Measurements from ENCODE around the gene OGN.

The OGN gene

DNA sequence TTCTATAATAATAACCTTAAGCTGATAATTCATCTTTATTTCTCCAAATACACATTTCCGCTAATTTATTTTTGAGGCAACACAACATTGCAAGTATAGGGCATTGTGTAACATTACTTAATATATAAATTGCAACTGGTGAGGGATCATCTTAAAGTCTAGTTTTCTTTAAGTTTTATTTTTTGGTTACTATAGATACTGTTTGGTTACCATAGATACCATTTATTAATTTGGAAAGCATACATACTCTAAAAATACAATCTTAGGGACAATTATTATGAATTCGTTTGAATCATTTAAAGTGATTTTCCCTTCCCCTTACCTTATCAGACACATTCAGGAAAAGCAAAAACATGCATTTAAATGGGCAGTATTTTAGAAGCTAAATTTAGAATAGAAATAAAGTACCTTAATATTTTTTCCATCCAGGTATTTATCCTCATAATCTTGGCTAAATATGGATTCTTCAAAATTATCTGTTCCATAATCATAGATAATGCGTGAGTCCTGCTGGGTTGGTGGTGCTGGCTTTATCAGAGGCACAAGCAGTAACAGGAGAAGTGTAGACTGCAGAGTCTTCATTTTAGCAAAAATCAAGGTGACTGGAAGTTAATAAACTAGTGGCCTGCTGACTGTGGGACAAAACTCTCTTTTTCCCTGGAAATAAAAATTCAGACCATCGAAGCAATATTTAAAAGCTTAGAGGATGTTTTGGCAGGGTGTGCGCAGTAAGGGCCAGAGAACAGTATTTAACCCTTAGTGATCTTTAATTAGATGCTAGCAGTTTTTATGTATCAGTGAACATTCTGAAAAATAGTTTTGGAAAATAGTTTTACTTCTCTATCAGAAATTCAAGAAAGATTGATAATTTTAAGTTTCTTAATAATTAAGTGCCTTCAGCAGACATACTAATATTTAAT, 1.3 kb downstream of the OGN start:
- no peak for DNase-seq

DNA sequence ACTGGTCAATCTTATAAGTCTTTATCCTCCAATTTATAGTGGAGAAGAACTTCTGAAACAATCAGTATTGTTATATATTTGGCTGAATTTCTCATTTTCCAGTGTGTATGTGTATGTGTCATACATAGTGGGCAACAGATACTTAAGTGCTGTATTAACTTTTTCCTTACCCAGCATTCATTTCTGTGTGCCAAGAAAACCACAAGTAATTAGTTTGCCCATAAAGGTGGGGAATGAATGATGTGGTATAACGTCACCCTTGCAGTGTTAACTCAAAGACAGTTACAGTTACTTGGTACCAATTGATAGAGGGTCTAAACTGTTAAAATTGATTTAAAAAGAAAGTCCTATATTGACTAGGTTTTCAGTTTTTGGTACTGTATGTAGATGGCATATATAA, 2.0 kb downstream of the OGN start:
- no peak for DNase-seq

DNA sequence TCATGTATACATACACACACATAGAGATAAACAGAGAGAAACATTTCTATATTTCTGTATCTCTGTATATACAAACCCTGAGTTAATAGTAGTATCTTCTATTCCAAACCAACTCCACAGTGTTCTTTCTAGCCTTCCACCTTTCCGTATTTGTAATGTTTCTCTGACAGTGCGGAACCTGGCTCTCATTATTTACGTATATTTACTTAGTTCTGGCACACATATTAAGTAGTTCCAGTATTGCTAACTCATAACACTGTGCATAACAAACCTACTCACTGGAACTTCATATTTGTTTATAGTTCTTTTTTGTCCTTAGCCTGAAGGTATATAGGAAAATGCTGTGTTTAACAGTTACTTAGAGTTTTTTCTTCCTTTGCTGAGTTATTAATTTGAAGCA, 6.5 kb downstream of the OGN start:
- no peak for DNase-seq

DNA sequence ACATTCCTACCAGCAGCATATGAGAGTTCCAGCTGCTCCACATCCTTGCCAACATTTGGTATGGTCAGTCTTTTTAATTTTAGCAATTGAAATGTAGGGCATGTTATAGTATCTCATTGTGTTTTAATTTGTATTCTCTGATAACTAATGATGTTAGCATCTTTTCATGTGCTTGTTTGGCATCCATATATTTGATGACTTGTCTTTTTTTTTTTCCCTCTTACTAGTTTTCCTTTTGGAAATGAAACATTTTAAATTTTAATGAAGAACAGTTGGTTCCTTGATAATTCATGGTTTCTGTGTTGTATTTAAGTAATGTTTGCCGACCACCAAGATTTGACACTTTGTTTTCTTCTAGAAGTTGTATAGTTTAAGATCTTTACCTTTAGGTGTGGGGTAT, 8.8 kb downstream of the OGN start:
- DNase-seq: no peak

DNA sequence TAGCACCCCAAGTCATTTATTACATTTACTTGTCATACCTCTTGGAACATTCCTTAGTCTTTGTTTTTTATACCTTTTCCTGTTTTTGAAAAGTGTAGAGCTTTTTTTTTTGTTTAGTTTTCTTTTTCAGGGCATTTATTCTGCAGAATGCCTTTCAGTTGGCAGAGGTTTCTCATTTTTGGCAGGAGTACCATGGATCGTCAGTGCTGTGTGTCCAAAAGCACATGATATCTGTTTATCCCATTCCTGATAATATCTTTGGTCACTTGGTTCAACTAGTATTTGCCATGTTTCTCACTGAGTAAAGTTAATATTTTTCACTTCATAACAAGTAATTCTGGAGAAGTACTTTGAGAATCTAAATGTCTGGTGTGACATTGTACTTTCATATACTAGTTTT, 10.7 kb downstream of the OGN start:
- DNase-seq: no peak

DNA sequence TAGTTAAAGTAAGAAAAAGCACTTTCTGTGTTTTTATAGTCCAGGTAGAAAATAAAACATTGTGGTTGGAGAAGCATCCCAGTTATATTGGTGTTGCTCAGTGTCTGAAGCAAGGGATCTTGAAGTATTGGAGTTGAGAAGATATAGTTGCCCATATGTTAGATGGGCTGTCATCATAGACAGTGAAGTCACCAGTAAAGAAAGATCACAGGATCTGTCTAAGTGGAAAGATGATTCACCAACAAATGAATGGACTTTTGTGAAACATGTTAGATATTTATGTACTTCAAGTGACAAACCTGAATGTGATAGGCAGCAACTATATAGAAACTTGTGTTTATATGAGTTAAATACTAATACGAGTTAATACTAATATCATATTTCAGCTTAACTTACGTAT, 11.7 kb downstream of the OGN start:
- DNase-seq: no peak

DNA sequence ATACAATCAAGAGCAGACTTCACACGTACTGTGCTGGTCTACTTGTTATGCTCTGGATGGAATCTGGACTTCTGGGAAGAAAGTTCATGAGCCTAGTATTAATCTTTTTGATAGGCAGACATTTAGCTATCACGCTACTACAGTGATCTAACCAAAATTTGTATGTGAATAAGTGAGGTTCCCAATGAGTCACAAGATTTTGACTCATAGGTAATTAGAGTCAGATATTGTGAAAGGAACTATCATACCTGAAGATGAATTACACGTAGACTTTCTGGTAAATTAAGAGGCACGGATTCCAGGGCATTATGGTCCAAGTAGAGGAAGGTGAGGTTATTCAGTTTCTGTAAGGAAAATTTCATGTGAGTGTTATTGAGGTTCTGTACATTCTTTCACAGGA, 18.4 kb downstream of the OGN start:
- DNase-seq: no peak

DNA sequence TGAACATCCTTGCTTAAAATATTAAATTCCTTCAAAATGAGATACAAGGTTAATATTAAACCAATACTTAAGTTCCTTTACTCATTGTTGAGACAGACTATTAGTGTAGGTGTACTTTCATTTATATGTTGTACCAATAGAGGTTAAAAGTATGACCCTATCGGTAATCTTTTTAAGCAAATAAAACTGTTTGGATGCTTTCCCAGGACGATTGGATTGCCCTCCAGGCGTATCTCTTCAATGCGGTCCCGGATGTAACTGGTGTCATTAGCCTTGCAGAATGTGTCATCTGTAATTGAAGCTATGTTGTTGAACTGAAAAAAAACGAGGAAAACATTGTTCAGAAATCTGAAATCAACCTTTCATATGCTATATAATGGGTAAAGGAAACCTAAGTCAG, 18.9 kb downstream of the OGN start:
- no peak for DNase-seq

DNA sequence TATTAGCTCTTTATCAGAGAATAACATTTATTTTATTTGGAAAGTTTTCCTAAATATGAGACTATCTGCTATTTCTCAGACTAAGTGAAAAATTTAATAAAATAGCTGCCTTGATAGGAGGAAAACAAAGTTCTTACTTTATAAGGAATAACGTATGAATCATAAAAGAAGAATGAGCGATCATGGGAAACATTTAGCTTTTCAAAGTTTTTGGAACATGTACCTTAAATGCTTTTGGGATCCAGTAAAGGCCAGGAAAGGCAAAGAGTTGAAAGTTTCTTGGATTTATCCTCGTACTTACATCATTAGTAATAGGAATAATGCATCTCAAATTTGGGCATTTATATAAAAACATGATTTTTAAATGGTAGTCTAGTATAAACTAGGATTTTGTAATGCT, 19.4 kb downstream of the OGN start:
- DNase-seq: no peak

DNA sequence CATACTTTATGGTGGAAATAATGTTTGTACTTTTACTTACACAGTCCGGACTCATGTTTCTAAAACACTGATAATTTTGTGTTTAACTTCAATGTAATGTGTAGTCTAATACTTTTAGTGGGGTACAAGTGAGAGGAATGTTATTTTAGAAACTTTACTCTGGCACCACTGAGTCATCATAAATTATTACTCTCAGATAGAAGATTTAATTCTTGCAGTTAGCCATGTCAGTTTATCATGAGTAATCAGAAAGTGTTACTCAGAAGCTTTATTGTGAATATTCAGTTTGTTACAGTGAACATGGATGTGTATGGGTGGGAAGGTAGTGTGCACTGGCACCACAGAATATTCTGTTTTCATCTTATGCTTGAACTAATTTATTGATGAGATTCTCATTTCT, 20.0 kb downstream of the OGN start:
- no peak for DNase-seq

DNA sequence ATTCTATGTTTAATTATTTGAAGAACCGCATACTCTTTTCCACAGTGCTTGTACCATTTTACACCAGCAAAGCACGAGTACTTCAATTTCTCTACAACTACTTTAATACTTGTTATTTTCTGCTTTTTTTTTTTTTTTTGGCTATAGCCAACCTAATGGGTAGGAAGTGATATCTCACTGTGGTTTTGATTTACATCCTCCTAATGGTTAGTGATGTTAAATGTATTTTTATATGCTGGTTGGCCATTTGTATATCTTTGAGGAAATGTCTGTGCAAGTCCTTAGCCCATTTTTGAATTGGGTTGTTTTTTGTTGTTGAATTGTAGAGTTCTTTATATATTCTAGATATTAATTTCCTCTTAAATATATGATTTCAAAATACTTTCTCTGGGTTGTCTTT, 22.6 kb downstream of the OGN start:
- DNase-seq: no peak

DNA sequence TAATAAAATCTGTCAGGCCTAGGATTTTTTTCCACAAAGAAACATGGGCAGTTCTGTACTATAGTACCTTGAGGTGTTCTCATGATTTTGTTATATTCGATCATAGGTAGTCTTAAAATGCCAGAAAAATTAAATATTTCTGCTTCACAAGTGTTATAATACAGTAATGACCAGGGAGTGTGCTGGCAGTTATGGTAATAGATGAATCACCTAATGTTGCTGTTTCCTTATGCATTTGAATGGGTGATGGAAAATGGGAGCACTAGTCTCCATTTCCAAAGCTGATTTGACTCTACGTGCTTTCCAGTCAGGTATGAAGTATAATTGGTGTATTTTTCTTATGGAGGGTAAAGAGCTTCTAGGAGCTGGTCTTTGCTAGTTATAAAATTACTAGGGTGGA, 23.8 kb downstream of the OGN start:
- DNase-seq: no peak

DNA sequence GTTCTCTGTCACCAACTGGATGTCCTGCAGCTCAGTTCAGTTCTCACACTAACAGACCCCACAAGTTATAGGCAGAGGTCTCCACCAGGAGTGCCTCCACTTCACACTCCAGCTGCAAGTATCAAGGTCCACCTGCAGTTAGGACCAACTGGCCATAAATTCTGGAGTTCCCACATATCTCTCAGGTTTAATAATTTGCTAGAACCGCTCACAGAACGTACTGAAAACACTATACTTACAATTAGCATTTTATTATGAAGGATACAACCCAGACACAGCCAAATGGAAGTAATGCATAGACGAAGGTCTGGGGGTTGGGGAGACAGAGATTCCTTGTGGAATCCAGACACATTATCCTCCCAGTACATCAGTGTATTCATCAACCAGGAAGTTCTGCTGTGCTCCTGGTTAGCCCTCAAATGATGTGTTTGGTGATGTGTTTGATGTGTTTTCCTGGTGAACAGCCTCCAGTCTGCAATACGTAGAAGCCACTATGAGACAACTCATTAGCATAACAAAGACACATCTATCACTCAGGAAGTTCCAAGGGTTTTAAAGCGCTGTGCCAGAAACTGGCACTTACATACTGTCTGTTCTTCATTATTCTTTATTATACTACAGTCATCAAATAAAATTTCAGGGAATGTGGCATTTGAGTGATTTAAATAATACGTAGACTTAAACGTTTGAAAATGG, 25.4 kb downstream of the OGN start:
- DNase-seq: no peak

DNA sequence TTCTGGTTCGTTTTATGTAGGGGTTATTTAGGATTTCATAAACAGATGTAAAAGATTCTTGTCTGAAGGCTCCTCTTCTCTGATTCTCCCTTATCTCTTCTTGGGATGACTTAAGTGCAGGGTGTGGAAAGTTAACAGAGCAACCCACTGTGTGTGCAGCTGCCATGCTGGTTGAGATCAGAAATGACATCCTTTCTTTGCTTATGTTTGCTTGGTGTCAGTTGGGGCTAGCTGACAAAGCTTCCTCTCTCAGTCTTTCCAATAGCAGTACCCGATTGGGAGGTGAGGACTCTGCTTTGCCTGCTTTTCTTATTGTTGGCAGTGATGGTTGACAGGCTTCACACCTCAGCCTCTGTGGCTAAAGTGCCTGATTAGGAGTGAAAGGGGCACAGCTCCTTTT, 26.5 kb downstream of the OGN start:
- no peak for DNase-seq

DNA sequence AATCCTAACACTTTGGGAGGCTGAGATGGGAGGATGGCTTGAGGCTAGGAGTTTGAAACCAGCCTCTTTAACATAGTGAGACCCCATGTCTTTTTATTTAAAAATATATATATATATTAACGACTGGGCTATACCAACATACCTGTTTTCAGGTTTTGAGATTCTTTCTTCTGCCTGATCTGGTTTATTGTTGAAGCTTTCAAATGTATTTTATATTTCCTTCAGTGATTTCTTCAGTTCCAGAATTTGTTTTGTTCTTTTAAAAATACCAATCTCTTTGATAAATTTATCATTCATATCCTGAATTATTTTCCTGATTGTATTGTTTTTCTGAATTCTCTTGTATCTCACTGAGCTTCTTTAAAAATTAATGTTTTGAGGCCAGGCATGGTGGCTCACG, 31.2 kb downstream of the OGN start:
- DNase-seq: no peak

DNA sequence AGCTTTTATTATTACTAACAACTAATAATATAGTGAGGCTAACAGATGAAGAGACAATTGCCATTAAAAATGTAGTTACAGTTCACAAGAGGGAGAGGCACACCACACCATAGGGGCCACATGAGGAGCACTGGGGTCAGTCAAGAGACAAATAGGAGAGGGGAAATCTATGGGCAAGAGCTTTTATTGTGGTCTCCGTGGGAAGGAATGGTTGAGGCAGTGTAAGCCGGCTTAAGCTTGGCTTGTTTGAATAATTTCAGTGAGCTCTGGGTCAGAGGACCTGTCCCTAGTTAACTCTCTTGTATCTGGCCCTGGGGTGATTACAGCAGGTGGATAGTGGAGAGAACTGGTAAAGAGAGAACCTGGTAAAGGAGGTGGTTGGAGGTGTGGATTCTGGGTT, 35.3 kb downstream of the OGN start:
- DNase-seq: no peak

DNA sequence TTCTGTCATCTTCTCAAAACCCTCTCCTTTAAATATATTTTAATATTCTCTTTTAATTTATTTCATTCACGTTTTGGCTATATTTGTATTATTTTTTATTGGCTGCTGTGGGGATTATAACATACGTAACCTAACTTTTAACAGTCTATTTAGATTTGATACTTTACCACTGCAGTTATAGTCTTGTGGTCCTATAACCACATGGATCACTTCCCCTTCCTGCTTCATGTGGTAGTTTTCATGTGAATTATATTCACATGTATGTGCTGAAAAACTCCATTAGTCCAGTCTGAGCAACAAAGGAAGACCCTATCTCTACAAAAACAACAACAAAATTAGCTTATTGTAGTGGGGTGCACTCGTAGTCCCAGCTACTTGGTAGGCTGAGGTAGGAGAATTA, 44.3 kb downstream of the OGN start:
- DNase-seq: no peak

DNA sequence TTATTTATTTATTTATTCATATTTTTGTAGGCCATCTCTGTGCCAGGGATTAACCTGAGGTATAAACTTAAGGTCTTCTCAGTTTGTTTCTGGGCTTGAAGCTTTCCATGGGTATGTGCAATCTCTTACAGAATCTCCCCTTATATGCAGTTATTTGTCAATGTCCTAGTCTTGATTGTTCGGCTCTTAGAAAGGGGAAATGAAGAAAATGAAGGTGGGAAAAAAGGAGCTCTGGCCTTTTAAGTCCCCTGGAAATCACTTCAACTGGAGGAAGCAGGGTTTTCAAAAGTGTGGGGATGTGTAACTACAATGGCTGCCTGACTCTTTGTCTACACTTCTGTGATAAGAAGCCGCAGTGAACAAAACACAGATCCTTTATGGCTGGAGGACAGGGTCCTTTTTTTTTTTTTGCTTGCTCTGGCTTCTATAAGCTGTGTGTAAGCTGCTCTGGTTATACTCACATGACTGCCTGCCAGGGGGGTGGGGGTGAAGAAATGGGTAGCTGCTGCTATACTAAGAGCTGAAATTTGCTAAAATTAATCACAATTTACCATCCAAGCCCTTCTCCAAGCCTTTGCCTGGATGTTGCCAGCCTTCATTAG, 44.9 kb downstream of the OGN start:
- no peak for DNase-seq

DNA sequence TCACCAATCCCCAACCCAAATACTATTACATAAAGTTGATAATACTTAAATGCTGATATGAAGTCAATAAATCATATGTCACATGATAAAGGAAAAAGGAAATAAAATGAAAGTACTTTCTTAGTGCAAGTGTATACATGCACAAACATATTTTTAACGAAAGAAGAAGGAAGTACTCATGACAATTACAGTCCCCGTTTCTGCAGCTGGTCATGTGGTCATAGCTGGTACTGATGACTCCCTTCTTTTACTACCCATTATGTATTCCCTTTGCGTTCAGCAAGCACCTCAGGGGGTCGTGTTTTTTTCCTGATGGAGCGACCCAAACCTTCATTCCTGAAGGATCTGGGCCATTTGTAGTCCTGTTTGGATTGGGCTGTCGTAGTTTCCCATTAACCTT, 51.3 kb downstream of the OGN start:
- no peak for DNase-seq

DNA sequence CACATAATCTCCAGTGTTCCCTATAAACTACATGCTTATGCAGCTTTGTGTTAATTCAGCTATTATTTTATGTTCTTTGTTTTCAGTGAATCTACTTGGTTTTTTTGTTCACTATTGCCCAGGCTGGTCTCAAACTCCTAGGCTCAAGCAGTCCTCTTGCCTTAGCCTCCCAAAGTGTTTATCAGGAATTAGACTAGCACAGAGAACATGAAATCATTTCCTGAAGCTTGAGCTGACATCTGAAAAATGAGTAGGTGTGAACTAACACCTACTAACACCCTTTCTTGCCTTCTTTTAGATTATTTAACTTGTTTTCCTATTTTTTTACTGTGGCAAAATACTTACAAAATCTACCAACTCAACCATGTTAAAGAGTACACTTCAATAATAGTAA, 53.6 kb downstream of the OGN start:
- no peak for DNase-seq

DNA sequence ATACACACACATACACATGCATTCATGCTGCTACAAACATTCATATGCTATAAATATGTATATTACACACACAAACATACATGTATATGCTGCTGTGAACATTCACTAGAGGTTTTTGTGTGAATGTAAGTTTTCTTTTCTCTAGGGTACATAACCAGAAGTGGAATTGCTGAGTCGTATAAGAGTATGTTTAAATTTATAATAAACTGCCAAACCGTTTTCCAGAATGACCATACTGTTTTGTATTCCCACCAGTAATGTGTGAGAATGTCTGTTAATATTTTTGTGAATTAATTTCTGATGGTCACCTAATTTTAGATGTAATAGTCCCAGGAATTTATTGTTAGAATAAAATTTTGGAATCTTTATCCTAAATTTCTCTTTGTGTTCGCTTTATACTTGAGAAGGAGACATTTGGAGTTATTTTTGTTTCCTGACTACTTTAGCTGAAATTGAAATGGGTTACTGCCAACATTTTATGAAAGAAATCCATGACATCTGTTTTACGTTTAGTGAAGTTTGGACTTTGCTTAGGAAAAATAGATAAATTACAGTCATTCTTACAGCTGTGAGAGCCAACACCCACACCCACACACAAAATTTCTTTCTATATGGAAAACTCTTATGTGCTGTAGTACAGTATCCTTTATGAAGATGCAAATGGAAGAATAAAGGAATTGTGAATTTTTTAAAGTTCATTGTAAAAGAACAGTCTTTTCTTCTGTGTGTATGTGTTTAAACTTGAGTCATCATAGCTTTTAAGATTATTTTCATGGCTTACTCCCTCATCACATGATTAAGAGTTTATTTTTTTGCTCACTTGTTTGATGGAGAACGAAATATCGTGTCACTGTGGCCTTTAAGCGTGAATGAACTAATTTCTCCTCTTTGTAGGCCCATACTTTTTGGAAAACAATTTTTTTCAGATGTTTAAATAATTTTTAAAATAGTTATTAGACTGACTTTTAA, 54.3 kb downstream of the OGN start:
- no peak for DNase-seq

DNA sequence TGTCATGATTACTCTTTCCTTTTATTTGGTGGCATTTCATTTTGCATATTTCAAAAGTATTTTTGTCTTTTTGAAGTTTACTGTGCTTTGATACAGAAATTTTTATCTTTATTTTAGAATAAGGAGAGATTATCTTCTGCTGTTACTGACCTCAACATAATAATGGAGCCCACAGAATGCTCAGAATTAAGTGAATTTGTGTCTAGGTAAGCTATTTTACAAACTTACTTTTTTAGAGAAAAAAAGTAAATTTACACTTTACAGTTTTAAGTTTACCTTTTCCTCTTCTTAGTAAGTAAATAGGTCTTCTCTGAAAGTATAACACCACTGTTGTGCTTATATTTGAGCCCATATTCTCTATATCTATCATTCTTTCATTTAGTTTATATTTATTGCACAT, 58.8 kb downstream of the OGN start:
- DNase-seq: no peak

All from stimulated activated naive CD4-positive, alpha-beta T cell (primary cell).